Breast epithelium (tissue), 4 donors: ENCODE measurements around the gene TENM3. TPM values are rescaled to one million over a fixed set of nuclear protein-coding genes. Genes with fewer than 3 reads are reported as not detected.

Source experiments
- DNase-seq, 2 donors: peaks; one replicate each; pipeline ENCODE4 v3.0.0-alpha.2; 2019; ENCODE audit warnings: low spot score in 2 of 2
- H3K27ac ChIP-seq, 2 donors: fragments of 200-600 bp; sonication (generic) in 1 of 2; one replicate each; pipeline ENCODE4 v1.5.1; 2016 to 2019; ENCODE audit warnings: mild to moderate bottlenecking in 1 of 2
- H3K27me3 ChIP-seq, 2 donors: fragments of 200-600 bp; sonication (generic) in 1 of 2; one replicate each; pipeline versions ENCODE4 v1.5.1 to v1.6.0; 2017 to 2019; ENCODE audit warnings: control low read depth in 1 of 2, mild to moderate bottlenecking in 1 of 2
- H3K36me3 ChIP-seq: fragments of 200-600 bp; one replicate; pipeline ENCODE4 v1.5.1; 2019
- H3K4me1 ChIP-seq, 2 donors: fragments of 200-600 bp; sonication (generic); one replicate each; pipeline ENCODE4 v1.5.1; 2016 to 2019; ENCODE audit warnings: control low read depth in 1 of 2
- H3K4me3 ChIP-seq, 3 donors: fragments of 200-600 bp; sonication (generic); 1 replicate in 2 of 3; 2 replicates in 1 of 3; pipeline ENCODE4 v1.5.1; 2016 to 2019; ENCODE audit warnings: mild to moderate bottlenecking in 3 of 3, moderate library complexity in 2 of 3
- H3K9me3 ChIP-seq, 2 donors: fragments of 200-600 bp; sonication (generic) in 1 of 2; one replicate each; pipeline ENCODE4 v1.5.1; 2016 to 2019; ENCODE audit warnings: control low read depth in 1 of 2
- POLR2A ChIP-seq: fragments of 450-650 bp; IDR thresholded peaks from one replicate; pipeline ENCODE4 v1.6.1; 2016; ENCODE audit warnings: antibody characterized with exemption, mild to moderate bottlenecking, moderate library complexity
- POLR2AphosphoS5 ChIP-seq, 3 donors: sonication (generic); formaldehyde crosslinking; IDR thresholded peaks; one replicate each; pipeline ENCODE4 v1.6.1; 2017; ENCODE audit warnings: antibody characterized with exemption in 3 of 3
- intact Hi-C: fragments of 100-400 bp; cut with DNase I; formaldehyde crosslinking; loops from one replicate; pipeline ENCODE4 v1.15.1; 2023; ENCODE audit warnings: low total_unique reads
- total RNA-seq, 3 donors: library from RNA; depleted of rRNA; stranded (reverse); fragments of >200 nt; gene quantifications; one replicate each; pipeline ENCODE4 v1.1.0, GENCODE V29; 2016
- TF ChIP-seq, protein P1 (sequence below), 3 donors: fragments of 450-650 bp; IDR thresholded peaks; one replicate each; pipeline ENCODE4 v1.5.1; 2016 to 2017; ENCODE audit warnings: antibody characterized with exemption in 3 of 3, mild to moderate bottlenecking in 3 of 3, moderate library complexity in 3 of 3

Gene TENM3
- total RNA-seq, 3 donors from 2014 or later, result 4.6 to 30.6 (median 8.8) TPM

DNA sequence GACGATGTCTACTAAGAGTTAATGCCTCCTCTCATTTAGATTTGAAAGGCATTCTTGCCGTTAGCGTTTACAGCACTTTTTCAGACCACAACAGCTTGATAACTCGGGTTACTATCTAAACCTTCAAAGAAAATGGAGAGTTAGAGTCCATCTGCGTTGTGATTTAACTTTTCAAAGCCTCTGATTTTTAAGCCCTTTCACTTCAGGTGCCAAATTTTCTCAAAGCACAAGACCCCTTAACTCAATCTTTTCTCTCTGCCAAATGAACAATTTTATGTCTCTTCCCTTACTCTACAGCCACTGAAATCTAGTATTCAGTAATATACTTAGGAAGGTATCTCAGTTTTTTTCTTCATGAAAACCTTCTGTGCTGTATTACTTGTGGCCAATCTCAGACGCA is 310.5 kb downstream of the TENM3 start:
- Histone ChIP-seq H3K4me3 (peak overlapping the region in 1 of 3 donors; percentile 2), H3K9me3 (no peaks in the 10 kb centered on the region), H3K36me3 (no peaks in the 10 kb centered on the region), H3K27me3 (no peaks in the 10 kb centered on the region), H3K27ac (no peak overlapping the region), H3K4me1 (no peaks in the 10 kb centered on the region)
- intact Hi-C loops, result no loop called here
- TF ChIP-seq, protein P1, sequence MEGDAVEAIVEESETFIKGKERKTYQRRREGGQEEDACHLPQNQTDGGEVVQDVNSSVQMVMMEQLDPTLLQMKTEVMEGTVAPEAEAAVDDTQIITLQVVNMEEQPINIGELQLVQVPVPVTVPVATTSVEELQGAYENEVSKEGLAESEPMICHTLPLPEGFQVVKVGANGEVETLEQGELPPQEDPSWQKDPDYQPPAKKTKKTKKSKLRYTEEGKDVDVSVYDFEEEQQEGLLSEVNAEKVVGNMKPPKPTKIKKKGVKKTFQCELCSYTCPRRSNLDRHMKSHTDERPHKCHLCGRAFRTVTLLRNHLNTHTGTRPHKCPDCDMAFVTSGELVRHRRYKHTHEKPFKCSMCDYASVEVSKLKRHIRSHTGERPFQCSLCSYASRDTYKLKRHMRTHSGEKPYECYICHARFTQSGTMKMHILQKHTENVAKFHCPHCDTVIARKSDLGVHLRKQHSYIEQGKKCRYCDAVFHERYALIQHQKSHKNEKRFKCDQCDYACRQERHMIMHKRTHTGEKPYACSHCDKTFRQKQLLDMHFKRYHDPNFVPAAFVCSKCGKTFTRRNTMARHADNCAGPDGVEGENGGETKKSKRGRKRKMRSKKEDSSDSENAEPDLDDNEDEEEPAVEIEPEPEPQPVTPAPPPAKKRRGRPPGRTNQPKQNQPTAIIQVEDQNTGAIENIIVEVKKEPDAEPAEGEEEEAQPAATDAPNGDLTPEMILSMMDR (IDR thresholded peaks at IDR 0.05), result no peak
- TF ChIP-seq POLR2AphosphoS5 (IDR thresholded peaks at IDR 0.05) (no peak), POLR2A (no peak)
- DNase-seq, result no peak

DNA sequence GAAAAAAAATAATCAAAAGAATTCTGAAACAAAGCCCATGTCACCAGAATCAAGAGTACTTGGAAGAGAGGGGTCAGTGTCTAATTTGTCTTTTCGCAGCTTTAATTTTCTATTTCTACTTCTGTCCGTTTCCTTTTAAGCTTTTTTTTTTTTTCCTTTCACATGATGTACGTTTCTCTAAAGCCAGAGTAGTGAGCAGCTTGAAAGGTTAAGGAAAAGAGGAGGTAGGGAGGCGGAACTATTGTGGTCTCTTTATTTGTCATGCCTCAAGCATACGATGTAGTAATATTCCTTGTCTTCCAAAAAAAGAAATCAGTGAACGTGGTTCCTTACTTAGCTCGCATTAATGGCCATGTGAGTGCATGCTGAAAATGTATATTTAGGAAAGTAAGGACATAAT is 311.5 kb downstream of the TENM3 start:
- H3K27ac ChIP-seq, result no peak overlapping the region
- TF ChIP-seq POLR2A (no peak), POLR2AphosphoS5 (IDR thresholded peaks at IDR 0.05) (no peak)
- TF ChIP-seq, protein P1 (IDR thresholded peaks at IDR 0.05), result no peak
- H3K27me3 ChIP-seq, result no peaks in the 10 kb centered on the region
- intact Hi-C loops, result loop anchor here (5.0 kb wide), 1 partner anchor 152 kb away; no protein-coding TSS in a partner anchor
- H3K4me1 ChIP-seq, result no peaks in the 10 kb centered on the region
- no peaks in the 10 kb centered on the region for H3K9me3 ChIP-seq
- no peaks in the 10 kb centered on the region for H3K36me3 ChIP-seq
- H3K4me3 ChIP-seq, result peak overlapping the region in 1 of 3 donors; percentile 23
- no peak for DNase-seq

DNA sequence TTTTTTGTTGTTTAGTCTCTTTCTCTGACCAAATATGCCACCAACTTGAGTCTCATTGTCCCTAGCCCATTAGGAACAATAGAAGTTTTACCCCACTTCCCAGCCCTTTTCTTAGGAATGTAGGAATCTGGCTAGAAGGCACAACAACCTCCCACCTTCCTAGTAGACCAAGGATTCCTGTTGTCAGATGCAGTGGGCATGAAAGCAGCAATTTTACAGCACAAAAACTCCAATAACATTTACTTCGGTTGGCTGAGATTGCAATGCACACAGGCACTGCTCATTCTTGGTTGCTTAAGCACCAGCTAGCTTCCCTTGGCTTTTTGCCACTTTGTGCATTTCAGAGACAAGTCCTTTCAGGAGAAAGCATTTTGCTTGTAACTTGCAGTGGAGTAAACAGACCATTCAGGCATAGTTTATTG is 312.8 kb downstream of the TENM3 start:
- DNase-seq, result no peak
- no peak for TF ChIP-seq POLR2AphosphoS5 (IDR thresholded peaks at IDR 0.05)
- TF ChIP-seq, protein P1 (IDR thresholded peaks at IDR 0.05), result no peak
- intact Hi-C loops, result loop anchor here (5.0 kb wide), 1 partner anchor 154 kb away; no protein-coding TSS in a partner anchor
- Histone ChIP-seq H3K4me1 (no peaks in the 10 kb centered on the region), H3K9me3 (no peaks in the 10 kb centered on the region), H3K36me3 (no peaks in the 10 kb centered on the region), H3K4me3 (no peak overlapping the region), H3K27ac (no peak overlapping the region), H3K27me3 (no peaks in the 10 kb centered on the region)

DNA sequence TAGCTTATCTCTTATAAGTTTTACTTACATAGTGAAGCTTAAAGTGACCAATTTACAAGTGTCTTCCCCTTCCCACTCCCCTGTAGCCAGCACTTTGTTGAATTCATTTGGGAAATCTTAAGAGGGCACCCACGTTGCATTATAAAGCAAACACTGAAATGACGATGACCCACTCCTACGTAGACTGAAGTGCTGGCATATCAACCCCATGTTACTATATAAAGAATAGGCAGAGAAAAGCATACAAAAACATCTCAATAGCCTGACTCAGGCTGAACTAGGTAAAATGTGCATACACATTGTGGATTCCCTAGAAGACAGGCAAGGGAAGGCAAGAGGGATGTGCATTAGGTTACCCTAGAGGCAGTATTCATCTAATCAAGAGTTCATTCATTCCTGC is 313.4 kb downstream of the TENM3 start:
- no peak overlapping the region for H3K4me3 ChIP-seq
- DNase-seq, result no peak
- no peaks in the 10 kb centered on the region for H3K4me1 ChIP-seq
- intact Hi-C loops, result loop anchor here (5.0 kb wide), 1 partner anchor 154 kb away; no protein-coding TSS in a partner anchor
- no peaks in the 10 kb centered on the region for H3K27me3 ChIP-seq
- H3K36me3 ChIP-seq, result no peaks in the 10 kb centered on the region
- H3K27ac ChIP-seq, result no peak overlapping the region
- H3K9me3 ChIP-seq, result no peaks in the 10 kb centered on the region
- TF ChIP-seq POLR2AphosphoS5 (IDR thresholded peaks at IDR 0.05) (no peak), POLR2A (no peak)
- TF ChIP-seq, protein P1 (IDR thresholded peaks at IDR 0.05), result no peak

DNA sequence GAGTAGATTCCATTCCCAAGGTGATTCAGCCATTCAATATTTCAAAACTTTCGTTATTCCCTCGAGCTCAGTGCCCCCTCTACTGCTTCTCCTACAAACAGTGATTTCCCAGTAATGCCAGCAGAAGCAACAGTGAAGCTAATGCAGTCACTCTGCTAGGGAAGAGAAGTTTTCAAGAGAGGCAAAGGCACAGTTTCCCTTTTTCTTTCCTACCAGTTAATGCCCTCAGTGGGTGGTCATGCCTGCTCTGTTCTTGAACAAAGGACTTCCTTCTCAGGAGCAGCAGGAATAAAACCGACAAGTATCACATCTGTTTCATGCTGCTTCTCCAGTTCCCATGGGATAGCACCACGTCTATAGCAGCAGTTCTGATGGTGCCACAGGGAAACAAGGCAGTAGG is 317.2 kb downstream of the TENM3 start:
- intact Hi-C loops, result no loop called here
- Histone ChIP-seq H3K4me3 (no peak overlapping the region), H3K27me3 (no peaks in the 10 kb centered on the region), H3K4me1 (no peaks in the 10 kb centered on the region), H3K9me3 (no peaks in the 10 kb centered on the region), H3K36me3 (no peaks in the 10 kb centered on the region), H3K27ac (no peak overlapping the region)
- DNase-seq, result no peak
- TF ChIP-seq, protein P1 (IDR thresholded peaks at IDR 0.05), result no peak
- no peak for TF ChIP-seq POLR2AphosphoS5 (IDR thresholded peaks at IDR 0.05)
- no peak for TF ChIP-seq POLR2A
